GM21737 (cell line): ENCODE results near the gene HEG1.

Experiments used
- ATAC-seq: cut with Tn5 transposase; IDR thresholded peaks from one replicate; pipeline ENCODE4 v1.9.1; 2021; ENCODE audit warnings: mild to moderate bottlenecking, moderate library complexity; ENCODE audit not compliant: unreplicated experiment

HEG1 gene

GRCh38 chr3:124918524-124918923, 137.3 kb downstream of the HEG1 start:
- no peak for ATAC-seq

GRCh38 chr3:124916837-124917409, 138.9 kb downstream of the HEG1 start:
- no peak for ATAC-seq
